Measurements from ENCODE around the gene PDE2A. TPM values are rescaled to one million over a fixed set of nuclear protein-coding genes. Genes with fewer than 3 reads are reported as not detected.

PDE2A gene
- total and polyA plus RNA-seq, 10 of the 15 experiments (the other 5 are each of a cell fraction or from before 2014, with no cell fraction given): 0.06 to 0.15 (median 0.11) TPM; not detected in 6

GRCh38 chr11:72575533-72576242 is 98.5 kb downstream of the PDE2A start:
- no TSS peak for BruUV-seq (replicated peaks)
- in situ Hi-C loops (cut with MboI): loop anchor here (10.0 kb wide), 1 partner anchor 101 kb away; no protein-coding TSS in a partner anchor
- no peak for TF ChIP-seq POU2F2 (IDR thresholded peaks at IDR 0.05; ENCODE audit: borderline replicate concordance, low read depth, low read length)
- TF ChIP-seq FOXK2 (IDR thresholded peaks at IDR 0.05): no peak
- no peak for TF ChIP-seq ATF3 (IDR thresholded peaks at IDR 0.05; ENCODE audit: borderline replicate concordance, extremely low read depth, low read depth, low read length)
- no peak for TF ChIP-seq SMAD1 (IDR thresholded peaks at IDR 0.05; ENCODE audit: low read depth, partially characterized antibody)
- TF ChIP-seq SUZ12 (IDR thresholded peaks at IDR 0.05; ENCODE audit: unreplicated experiment): no peak
- TF ChIP-seq HCFC1 (IDR thresholded peaks at IDR 0.05; ENCODE audit: low read length): no peak
- no peak for TF ChIP-seq ZBTB4 (CRISPR knock-in tag; IDR thresholded peaks at IDR 0.05)
- TF ChIP-seq RELA (IDR thresholded peaks at IDR 0.05; ENCODE audit: borderline replicate concordance, partially characterized antibody): no peak
- TF ChIP-seq TCF12 (IDR thresholded peaks at IDR 0.05; ENCODE audit: low read depth, low read length): no peak
- TF ChIP-seq GATAD2B (conservative IDR thresholded peaks at IDR 0.05; ENCODE audit: low read depth): no peak
- no peak for TF ChIP-seq MYC (IDR thresholded peaks at IDR 0.05; ENCODE audit: insufficient read depth, insufficient read length, insufficient replicate concordance, low read length, severe bottlenecking)
- TF ChIP-seq CHD1 (IDR thresholded peaks at IDR 0.05; ENCODE audit: low read depth, low read length): no peak
- no peak for TF ChIP-seq YBX1 (IDR thresholded peaks at IDR 0.05)
- TF ChIP-seq SREBF1 (IDR thresholded peaks at IDR 0.05; ENCODE audit: low read length): no peak
- no peak for TF ChIP-seq MTA3 (IDR thresholded peaks at IDR 0.05; ENCODE audit: borderline replicate concordance, low read length)
- ATAC-seq (no peak), DNase-seq (ENCODE audit: low read depth, low spot score) (no peak), FAIRE-seq (no peak)
- Histone ChIP-seq H3K9me3 (replicated peaks; ENCODE audit: control insufficient read depth, insufficient read depth, low read length) (no peaks in the 10 kb centered on the region), H3K4me2 (ENCODE audit: control insufficient read depth, insufficient read depth) (no peak overlapping the region), H3K4me3 (no peak overlapping the region), H3K4me1 (ENCODE audit: control insufficient read depth, insufficient read depth, low read length) (no peaks in the 10 kb centered on the region), H4K20me1 (ENCODE audit: control insufficient read depth, insufficient read depth) (peaks cover 2% of the 10 kb centered on the region; the same call in 1 of the 2 replicates), H3K27me3 (replicated peaks in 1 of 2; ENCODE audit: control insufficient read depth in 2 of 2, insufficient read depth in 2 of 2, low read length in 1 of 2) (peaks cover 3% of the 10 kb centered on the region in 2 experiments; a peak in 3 of 4 replicates), H2AFZ (ENCODE audit: control insufficient read depth, low read depth, low read length) (no peak overlapping the region), H3K9ac (ENCODE audit: control insufficient read depth, insufficient read depth, low read length) (no peak overlapping the region), H3K79me2 (ENCODE audit: control insufficient read depth, insufficient read depth, low read length) (no peaks in the 10 kb centered on the region), H3K36me3 (ENCODE audit: control insufficient read depth in 2 of 2, insufficient read depth in 2 of 2, low read length in 1 of 2) (no peaks in the 10 kb centered on the region), H3K27ac (ENCODE audit: control insufficient read depth, insufficient read depth) (no peak overlapping the region)
- POLR2A ChIA-PET: interaction anchor here (0.5 kb wide), 1 partner anchor 258 kb away, joined by 3 read pairs; no protein-coding TSS in a partner anchor
- 29% methylated on average over 14 of the region's 14 CpGs for WGBS (ENCODE audit: insufficient coverage, insufficient replicate concordance, low lambda C conversion rate, missing lambda C conversion rate)
- CTCF ChIA-PET: interaction anchor here (0.9 to 3.8 kb wide), 4 partner anchors 12 to 108 kb away, joined by 3 to 46 read pairs (median 4); no protein-coding TSS in a partner anchor
- RAD21 ChIA-PET (ENCODE audit: unreplicated experiment): no interaction called here
- intact Hi-C loops (cut with micrococcal nuclease; ENCODE audit: unreplicated experiment): no loop called here
- SMC1A ChIA-PET (ENCODE audit: uncharacterized antibody, unreplicated experiment): interaction anchor here (0.7 kb wide), 1 partner anchor 104 kb away, joined by 4 read pairs; no protein-coding TSS in a partner anchor
